Hematopoietic multipotent progenitor cell (in vitro differentiated cells): ENCODE data around the gene ZSWIM1. TPM values are rescaled to one million over a fixed set of nuclear protein-coding genes. Genes with fewer than 3 reads are reported as not detected.
A peak's percentile ranks its signal among the peaks of the same experiment; 100 is the strongest.

Source experiments
- DNase-seq, 3 donors: peaks; one replicate each; pipeline ENCODE4 v3.0.0-alpha.2; 2011 to 2015; ENCODE audit warnings: low read depth in 2 of 3, low spot score in 2 of 3
- total RNA-seq: library from RNA; depleted of rRNA; stranded (reverse); fragments of >200 nt; gene quantifications from one replicate; pipeline ENCODE4 v1.2.3, GENCODE V29; 2012

Gene ZSWIM1
- total RNA-seq, 1 donor, result 32.6 TPM

- DNase-seq, result no peak
These were observed 23.8 kb downstream of the ZSWIM1 start for GRCh38 chr20:45904583-45905504.

DNA sequence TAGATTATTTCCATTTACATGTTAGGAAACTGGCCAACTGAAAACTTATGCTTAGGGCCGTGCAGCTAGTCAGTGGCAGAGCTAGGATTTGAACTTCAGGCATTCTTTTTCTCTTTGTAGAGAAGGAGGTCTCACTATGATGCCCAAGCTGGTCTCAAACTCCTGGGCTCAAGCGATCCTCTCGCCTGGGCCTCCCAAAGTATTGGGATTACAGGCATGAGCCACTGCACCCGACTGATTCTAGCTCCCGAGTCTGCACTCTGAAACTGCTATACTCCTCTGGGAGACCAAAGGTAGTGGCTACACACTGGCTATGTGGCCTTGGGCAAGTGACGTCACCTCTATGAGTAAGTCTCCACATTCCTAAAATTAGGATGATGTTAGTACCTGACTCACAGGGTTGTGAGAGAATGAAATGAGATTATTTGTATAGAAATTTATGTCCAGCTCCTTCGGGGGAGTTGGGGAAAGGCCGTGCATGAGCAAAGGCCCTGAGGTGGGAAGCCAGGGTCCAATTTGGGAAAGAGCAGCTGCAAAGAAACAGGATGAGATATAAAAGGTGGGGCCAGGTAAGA lies 24.6 kb downstream of the ZSWIM1 start:
- no peak for DNase-seq

- no peak for DNase-seq
These were observed 26.4 kb downstream of the ZSWIM1 start for GRCh38 chr20:45907219-45907948.

DNA sequence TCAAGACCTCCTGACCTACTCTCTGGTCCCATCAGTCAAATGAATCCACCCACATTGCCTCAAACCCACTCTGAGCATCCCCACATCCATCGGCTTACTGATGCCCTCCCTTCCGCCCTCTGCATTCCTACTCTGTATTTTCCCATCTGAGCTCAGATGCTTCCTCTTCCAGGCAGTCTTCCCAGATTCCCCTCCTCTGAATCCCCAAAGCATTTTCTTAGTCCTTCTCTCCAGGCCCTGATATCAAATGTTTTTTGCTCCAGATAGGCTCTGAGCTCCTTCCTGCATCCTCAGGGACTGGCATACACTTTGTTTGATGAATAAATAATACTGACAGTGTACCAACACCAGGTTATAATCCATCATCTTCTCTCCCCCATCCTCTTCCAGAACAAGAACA lies 27.1 kb downstream of the ZSWIM1 start:
- DNase-seq, result no peak

DNA sequence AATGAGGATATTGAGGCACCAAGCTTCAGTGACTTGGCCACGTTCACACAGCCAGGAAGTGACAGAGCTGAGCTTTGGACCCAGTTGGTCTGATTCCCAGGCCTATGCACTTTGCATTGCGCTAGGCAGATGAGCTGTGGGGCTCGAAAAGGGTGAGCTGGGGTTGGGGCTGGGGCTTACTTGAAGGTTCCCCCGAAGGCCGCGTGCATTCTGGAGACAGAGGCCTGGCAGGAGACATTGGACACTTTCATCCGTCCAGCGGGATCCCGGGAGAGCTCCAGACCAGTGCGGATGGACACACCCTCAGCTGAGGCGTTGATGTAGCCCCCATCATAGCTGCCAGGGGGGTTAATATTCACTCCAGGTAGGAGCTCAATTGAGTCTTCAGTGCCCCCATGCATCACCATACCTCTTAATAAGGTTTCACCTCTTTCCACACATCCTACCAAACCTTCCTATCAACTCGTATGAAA lies 28.3 kb downstream of the ZSWIM1 start:
- DNase-seq, result no peak

DNA sequence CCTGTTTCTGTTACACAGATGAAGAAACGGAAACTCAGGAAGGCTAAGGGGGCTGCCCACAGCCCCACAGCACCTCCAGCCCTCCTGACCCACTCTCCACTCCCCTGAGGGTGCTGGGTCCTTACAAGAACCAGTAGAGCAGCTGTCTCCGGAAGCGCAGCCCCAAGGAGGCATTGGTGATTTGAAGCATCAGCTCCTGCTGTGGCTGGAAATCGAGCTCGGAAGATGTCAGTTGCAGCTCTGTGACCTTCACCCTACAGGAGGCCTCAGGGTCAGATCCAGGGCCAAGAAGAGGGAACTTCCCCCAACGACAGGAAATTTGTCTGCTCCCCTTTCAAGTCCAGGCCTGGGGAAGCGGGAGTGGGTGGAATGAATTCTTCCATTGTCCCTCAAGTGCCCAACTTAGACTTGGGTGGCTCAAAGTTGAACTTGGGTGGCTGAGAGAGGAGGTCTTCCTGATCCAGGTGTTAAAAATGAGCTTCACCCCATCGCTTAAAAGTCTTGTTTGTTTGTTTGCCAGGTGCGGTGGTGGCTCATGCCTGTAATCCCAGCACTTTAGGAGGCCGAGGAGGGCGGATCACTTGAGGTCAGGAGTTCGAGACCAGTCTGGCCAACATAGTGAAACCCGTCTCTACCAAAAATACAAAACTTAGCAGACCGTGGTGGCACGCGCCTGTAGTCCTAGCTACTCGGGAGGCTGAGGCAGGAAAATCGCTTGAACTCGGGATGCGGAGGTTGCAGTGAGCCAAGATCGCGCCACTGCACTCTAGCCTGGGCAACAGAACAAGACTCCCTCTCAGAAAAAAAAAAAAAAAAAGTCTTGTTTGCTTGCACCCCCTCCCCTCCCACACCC lies 29.0 kb downstream of the ZSWIM1 start:
- DNase-seq, result no peak

GRCh38 chr20:45910670-45911485 lies 29.9 kb downstream of the ZSWIM1 start:
- peak; percentile 47 to 100 (median 99) for DNase-seq

DNA sequence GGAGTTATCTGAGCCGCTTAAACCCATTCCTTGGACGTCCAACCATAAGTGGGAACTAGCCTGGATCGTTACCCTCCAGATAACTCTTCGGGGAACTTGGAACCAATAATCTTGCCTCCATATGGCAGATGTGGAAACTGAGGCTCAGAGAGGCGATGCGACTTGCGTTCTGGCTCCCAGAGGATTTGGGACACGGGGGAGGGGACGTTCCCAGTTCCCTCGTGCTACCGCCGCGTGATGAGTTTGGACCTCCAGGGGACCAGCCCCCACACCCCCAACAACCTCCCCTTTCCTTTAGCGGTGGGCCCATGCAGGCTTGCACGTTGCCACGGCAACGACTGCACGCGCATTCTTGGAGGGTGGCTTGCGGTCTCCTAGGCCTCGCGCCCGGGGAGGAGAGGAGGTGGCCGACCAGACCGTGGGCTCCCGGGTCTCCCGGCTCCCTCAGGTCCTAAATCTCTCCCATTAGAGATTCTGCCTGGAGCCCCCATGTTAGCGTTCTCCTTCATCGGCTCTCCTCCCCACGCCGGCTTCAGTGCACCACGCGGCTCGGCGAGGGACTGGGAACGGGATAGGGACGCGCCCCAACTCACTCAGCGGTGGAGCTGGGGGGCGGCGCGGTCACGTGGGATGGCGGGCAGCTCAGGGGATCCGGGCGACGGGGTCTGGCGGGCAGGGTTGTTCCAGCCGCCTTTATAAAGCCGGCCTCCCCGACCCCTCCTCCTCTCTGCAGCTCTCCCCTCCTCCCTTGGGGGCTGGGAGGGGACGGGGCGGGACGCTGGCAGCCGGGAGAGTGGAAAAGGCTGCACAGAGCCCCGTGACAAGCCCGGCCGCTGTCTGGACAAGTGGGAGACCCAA lies 30.7 kb downstream of the ZSWIM1 start, which contains the start of gene PLTP:
Gene PLTP (minus strand): TSS at position 670 of the 858 bp plus-strand sequence. CDS start 703 bp downstream, outside the sequence.
- peak in 2 of 3 donors; percentile 78 to 82 for DNase-seq

DNA sequence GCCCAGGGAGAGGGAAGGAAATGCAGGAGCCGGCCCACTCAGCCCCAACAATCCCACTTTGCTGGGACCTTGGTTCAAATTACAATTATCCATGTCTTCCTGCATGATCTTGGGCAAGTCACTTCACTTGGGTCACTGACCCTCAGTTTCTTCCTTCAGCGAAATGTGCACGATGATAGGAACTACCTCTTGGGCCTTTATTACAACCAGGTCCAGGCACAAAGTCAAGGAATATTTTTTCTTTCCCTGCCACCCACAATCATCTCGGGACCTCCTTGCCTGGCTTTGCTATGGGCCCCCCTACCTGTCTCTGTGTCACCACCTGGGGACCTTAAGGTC lies 31.3 kb downstream of the ZSWIM1 start:
- DNase-seq, result no peak

- no peak for DNase-seq
These were observed 32.1 kb downstream of the ZSWIM1 start for GRCh38 chr20:45913116-45913515.

GRCh38 chr20:45917790-45918141 lies 36.7 kb downstream of the ZSWIM1 start:
- no peak for DNase-seq

DNA sequence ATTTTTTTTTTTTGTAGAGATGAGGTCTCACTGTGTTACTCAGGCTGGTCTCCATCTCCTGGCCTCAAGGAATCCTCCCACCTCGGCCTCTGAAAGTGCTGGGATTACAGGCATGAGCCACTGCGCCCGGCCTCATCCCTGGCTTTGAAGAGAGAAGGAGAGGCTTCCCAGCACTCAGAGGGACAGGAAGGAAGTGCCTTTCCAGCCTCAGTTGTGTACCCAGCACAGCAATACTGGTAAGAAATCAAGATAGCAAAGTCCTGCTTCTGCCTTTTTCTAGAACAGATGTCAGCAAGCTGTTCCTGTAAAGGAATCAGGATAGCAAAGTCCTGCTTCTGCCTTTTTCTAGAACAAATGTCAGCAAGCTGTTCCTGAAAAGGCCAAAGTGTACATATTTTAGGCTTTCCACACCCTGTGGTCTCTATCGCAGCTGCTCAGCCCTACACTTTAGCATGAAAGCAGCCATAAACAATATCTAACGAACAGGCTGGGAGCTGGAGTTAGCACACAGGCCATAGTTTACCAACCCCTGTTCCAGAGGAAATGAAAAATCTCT lies 37.2 kb downstream of the ZSWIM1 start:
- no peak for DNase-seq

GRCh38 chr20:45918779-45919537 lies 37.9 kb downstream of the ZSWIM1 start:
- DNase-seq, result no peak

GRCh38 chr20:45919542-45920399 lies 38.7 kb downstream of the ZSWIM1 start:
- no peak for DNase-seq

GRCh38 chr20:45920462-45921336 lies 39.7 kb downstream of the ZSWIM1 start:
- no peak for DNase-seq
